ENCODE measurements around the gene KCNMA1.

DNA sequence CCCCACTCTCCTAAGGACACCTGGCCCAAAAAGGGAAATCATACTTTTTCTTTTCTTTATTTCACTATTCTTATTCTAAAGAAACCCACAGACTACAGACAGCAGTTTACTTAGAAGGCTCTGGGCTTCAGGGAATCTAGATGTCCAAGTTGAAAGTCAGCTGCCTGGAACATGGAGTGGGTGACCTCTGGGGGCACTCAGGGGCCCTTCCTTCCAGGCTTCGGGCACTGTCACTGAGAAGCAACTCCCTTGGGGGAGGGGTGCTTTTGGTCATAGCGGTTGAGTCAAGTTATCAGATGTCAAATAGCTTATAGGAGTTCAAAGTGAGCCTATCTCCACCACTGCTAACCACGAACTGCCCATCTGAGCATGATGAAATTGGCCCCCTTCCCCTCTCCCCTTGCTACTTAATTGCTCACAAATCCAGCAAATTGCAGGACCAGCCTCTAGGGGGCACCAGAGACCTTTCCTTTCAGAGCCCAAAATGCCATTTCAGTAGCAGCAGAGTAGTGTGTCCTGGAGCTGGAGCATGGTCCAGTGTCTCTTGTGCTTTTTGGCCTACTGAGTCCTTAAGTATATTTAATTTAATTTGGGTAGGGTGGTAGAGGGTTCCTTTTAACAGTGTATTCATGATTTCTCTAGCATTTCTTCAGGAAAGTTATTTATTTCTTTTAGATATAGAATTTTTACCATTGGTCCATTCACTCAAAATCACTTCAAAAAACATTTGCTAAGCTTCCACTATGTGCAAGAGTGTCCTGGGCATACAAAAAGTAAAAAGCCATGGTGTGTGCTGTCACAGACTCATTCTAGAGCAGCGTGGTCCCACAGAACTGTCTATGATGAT is 463.8 kb downstream of the KCNMA1 start:
- TF ChIP-seq POLR2A (IDR thresholded peaks at IDR 0.05) (no peak), CTCF (IDR thresholded peaks at IDR 0.05 in 8 of 11, conservative IDR thresholded peaks at IDR 0.05 in 3 of 11) (peak; percentile 67 to 89 (median 81))
